HG02884 (cell line): ENCODE results near the gene MARCHF3.
"Not testable (repeated sequence)": the region's sequence is repeated elsewhere in the genome, so short reads cannot be mapped to it uniquely, and the experiment has no call there.

Source experiments
- ATAC-seq: cut with Tn5 transposase; IDR thresholded peaks from one replicate; pipeline ENCODE4 v1.9.1; 2021; ENCODE audit warnings: mild to moderate bottlenecking, moderate library complexity; ENCODE audit not compliant: unreplicated experiment

The MARCHF3 gene

DNA sequence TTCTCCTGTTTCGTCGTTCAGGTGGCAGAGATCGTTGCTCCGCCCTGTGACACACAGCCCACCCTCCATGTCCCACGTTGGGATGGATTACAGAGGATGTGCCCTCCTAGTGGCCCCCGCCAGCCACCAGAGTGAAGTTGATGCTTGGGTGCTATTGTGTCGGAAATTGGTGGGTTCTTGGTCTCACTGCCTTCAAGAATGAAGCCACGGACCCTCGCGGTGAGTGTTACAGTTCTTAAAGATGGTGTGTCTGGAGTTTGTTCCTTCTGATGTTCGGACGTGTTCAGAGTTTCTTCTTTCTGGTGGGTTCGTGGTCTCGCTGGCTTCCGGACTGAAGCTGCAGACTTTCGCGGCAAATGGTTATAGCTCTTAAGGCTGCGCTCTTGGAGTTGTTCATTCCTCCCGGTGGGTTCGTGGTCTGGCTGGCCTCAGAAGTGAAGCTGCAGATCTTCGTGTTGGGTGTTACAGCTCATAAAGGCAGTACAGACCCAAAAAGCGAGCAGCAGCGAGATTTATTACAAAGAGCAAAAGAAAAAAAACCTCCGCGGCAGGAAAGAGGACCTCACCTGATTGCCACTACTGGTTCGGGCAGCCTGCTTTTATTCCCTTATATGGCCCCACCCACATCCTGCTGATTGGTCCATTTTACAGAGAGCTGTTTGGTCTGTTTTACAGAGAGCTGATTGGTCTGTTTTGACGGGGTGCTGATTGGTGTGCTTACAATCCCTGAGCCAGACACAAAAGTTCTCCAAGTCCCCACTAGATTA lies 176.6 kb downstream of the MARCHF3 start:
- ATAC-seq: not testable (repeated sequence)

DNA sequence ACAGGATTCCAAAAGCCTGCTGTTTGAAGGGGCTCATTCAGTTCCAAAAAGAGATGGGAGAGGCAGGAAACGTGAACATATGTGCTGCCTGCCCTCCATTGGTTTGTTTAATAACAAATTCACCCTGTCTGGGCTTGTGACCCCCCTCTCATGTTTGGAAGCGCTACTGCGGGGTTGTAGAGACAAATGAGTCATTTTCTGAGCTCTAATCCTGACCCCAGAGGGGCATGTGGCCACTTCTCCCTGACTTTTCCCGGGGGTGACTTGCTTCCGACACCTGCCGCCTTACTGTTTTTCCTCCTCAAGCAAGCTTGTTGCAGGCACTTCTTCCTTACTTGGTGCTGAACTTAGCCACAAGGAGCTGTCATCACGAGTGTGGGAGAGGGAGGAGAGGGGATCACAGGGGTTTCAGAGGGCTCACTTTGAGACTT lies 177.5 kb downstream of the MARCHF3 start:
- ATAC-seq: no peak

DNA sequence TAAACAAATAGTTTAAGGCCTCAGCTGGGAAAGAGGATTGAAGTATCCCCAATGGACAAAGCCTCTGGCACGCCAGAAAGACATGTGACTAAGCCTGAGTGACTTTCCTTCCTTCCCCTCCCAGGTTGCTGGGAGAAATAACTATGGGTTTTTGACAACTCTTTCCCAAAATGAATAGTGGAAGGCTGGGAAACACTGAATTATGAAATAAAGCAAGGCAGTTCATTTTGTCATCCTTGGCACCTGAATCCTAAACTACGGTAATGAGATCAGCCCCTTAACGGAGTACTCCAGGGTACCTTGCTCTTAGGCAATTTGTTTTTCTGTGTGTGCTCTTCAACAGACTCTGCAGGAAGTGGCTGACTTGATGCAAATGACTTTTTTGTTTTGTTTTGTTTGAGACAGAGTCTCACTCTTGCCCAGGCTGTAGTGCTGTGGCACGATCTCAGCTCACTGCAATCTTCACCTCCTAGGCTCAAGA lies 178.2 kb downstream of the MARCHF3 start:
- peak; percentile 74 for ATAC-seq

DNA sequence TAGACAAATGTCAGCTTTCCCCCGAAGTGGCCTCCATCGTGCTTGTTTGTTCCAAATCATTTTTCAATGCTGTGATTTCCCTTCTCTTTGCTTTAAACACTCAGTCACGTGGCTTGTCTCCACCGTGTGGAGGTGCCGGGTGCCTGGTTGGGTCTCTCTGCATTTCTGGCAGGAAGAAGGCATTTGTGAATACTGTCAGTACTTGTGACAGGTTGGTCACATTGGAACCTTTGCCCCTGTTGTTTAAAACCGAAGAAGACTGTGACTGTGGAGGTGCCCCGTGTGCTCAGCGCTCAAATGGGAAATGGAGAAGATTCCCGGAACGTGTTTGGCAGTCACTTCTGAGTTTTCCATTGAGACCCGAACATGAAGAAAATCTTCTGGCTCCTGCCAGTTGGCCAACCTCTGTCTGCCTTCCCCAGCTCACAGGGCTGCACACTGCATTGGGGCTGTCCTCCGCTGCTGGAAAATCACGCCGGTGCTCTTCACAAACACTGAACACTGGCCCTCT lies 178.8 kb downstream of the MARCHF3 start:
- ATAC-seq: no peak

DNA sequence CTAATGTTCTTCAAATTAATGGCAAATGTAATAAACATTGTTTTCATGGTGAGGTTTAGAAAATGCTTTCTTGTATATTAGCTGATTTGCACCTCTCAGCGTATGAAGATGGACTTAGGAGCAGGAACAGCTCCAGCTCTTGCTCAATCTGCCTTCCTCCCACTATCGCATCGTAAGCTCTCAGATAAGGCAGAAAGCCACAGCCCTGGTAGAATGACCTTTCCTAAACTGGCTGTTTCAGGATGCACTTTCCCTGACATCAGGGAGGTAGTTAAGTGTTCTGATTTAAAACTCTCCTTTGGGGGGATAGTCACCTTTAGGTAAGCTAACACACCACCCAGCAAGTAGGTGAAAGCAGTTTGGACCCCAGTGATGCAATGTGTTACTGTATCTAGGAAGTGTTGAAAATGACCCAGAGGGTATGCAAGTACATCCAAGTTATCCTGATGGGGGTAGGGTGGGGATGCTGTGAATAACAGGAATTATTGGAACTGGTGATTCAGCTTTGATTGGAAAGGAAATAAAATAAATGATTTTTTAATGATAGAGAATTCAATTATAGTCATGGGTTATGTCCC lies 181.2 kb downstream of the MARCHF3 start:
- ATAC-seq: no peak

DNA sequence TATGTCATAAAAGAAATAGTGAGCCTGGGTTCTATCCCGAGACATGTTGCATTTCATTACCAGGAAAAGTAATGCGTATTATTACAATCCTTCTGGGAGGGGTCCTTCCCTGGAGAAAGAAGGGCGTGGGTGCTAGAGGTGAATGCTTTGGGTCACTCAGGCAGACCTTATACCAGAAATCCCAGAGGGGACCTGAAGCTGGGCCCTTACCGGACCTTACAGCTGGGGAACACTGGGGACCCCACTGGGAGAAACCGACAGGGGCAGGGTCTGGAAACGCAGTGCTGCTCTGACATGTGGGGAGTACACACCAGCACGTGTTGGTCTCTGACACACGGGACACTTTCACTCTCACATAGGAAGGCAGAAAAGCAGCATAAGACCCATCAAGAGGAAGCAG lies 182.1 kb downstream of the MARCHF3 start:
- no peak for ATAC-seq

DNA sequence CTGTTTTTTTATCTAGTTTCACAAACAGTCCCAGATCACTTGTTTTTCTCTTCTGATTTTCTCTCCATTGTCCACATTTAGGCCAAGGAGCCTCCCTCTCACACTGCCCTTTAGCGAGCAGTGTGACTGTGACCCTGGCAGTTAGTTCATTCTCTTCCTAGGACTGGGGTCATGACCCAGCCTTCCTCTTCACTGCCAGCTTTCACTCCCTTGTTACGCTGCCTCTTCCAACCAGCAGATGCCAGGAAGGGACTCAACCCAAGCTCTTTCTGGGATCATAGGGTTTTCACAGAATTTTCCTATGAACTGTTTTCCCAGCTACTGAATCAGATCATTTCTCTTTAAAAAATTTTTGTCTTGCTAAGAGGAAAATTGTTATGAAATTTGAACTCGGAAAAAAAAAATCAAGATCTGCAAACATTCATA lies 182.5 kb downstream of the MARCHF3 start:
- ATAC-seq: no peak

DNA sequence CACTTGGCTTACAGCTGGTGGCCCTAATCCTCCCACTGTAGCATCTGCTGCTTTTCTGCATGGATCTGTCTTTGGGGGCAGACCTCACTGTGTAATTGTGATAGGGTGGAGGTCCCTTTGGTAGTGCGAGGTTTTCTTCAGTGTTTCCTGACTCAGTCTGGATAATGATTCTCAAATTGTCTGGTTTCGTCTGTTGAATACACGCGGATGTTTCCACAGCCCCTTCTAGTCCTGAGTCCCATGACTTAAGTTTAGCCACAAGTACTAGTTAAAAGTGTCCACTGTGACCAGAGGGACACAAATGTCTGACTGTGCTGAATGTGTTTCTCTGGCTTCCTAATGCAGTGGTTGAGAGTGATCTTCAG lies 182.9 kb downstream of the MARCHF3 start:
- ATAC-seq: no peak

DNA sequence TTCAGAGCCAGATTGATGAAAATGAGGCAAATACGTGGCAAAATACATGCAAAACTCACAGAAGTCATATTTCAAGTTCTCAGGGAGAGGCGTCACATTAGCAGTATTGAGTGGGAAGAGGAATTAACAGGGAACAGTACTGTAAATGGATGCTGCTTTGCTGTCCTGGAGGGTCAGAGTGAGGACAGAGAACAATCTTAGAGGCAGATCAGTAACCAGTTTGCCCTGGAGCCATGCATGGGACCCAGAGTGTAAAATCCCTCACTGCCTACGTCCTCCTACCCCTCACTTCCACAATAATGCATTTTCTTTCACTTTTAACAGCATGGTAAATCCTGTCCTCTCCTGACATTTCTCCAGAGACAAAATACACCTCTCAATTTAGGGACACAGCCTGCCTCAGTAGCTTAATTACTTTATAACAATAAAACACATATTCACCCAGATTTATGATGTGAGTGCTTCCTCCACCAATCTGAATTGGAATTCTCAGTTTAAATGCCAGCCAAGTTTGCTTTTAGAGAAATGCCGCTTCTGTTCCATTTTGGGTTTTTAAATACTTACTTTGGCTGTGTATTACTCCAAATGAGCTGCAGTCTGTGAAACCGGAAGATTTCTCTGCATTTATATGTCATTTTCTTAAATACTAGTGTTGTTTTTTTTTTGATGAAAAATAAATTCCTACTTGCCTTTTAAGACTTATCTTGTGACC lies 183.5 kb downstream of the MARCHF3 start:
- ATAC-seq: no peak

DNA sequence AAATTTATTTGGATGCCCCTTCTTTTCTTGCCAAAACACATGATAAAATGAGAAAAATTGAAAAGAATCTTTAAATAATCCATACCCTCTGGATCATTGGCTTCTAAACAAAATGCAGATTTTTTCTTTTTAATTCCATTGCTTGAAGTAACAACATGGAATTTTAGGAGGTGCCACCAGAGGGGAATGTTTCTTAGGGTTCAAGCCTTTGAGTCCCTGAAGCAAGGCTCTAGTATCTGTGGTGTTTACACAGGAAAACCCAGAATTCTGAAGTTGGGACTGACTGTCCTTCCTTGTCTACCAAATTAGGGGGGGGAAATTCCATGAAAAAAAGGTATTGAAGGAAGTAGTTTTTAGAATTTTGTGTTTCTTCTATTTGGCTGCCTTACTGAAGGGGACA lies 184.0 kb downstream of the MARCHF3 start:
- ATAC-seq: no peak

DNA sequence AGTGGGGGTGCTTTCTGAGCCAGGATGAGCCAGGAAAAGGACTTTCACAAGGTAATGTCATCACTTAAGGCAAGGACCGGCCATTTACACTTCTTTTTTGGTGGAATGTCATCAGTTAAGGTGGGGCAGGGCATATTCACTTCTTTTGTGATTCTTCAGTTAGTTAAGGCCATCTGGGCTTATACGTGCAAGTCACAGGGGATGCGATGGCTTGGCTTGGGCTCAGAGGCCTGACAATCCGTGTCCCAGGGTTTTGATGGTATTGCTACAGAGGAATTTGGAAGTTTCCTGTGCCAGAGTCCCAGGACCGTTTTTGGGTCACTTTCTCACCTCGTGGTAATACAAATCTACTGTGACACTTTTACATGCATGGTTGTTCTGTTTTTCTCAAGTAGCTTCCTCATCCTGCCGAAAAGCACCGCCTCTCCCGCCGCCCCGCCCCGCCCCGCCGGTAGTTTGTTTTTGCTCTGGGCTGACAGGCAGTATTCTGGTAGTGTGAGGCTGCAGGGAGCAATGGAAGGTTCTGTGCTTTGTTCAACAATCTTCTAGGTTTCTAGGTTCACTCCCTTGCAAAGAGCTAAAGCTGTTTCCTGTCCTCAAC lies 184.8 kb downstream of the MARCHF3 start:
- ATAC-seq: peak; percentile 95

DNA sequence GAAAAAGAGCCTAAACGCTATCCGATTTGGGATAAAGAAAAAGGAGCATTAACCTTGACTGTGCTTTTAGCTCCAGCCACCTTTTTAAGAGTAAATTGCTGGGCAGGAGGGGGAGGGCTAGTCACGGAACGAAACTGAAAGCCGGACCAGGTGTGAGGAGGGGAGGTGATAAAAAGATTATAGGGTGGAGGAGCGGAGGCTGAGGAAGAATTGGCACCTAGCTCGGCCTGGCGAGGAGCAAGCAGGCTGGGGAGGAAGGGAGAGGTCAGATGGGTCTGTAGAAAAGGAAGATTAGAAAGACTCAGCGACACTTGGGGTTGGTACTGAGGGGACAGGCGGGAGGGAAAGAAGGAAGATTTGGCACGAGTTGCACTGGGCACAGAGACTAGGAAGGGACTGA lies 187.0 kb downstream of the MARCHF3 start:
- not testable (repeated sequence) for ATAC-seq

DNA sequence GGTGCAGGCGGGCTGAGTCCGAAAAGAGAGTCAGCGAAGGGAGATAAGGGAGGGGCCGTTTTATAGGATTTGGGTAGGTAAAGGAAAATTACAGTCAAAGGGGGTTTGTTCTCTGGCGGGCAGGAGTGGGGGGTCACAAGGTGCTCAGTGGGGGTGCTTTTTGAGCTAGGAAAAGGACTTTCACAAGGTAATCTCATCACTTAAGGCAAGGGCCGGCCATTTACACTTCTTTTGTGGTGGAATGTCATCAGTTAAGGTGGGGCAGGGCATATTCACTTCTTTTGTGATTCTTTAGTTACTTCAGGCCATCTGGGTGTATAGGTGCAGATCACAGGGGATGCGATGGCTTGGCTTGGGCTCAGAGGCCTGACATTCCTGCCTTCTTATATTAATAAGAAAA lies 191.0 kb downstream of the MARCHF3 start:
- ATAC-seq: not testable (repeated sequence)

DNA sequence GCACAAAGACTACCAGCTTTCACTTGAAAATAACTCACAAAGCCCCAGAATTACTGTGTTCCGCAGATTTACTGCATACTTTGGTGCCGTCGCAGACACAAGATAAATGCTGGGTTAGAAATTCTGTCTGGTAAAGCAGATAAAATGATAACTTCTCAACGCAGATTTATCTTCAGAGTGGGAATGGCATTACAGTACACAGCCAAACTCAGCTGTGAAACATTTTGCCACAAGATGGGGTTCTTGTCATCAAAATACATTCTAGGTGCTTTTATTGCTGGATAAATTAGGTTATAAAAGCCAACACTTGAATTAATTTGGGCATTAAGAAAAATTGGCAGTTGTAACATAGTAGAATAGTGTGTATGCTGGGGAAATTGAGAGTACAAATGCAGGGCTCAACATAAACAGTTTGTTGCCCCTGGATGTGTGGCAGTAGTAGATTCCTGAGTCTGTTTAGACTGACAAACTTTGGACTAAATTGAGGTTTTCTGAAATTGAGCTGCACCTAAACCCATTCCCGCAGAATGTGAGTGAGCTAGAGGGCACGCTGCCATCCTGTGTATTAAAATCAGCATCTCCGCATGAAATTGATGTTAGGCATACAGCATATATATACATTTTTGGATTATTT lies 192.3 kb downstream of the MARCHF3 start:
- ATAC-seq: no peak

DNA sequence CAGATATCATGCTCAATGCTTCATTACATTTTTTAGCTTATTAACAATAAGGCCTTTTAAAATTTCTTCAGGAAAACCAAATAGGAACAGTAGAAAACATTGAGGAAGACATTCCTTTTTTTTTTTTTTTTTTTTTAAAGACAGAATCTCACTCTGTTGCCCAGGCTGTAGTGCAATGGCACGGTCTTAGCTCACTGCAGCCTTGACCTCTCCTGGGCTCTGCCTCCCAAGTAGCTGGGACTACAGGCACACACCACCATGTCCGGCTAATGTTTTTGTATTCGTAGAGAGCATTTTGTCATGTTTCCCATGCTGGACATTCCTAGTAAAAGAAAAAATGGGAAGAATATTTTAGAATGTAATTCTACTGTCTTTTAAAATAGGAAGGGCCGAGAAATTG lies 193.1 kb downstream of the MARCHF3 start:
- no peak for ATAC-seq

DNA sequence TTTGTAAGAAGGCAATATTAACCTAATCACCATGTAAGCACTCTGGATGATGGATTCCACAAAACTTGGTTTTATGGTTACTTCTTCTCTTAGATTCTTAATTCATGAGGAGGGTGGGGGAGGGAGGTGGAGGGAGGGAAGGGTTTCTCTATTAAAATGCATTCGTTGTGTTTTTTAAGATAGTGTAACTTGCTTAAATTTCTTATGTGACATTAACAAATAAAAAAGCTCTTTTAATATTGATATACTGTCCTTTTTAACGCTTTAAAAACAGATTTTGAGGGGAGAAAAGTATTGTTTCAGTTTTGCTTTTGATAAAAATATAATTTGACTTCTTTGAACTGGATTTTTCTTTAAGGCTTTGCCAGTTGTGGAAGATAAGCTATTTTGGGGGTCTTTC lies 193.6 kb downstream of the MARCHF3 start:
- ATAC-seq: no peak

DNA sequence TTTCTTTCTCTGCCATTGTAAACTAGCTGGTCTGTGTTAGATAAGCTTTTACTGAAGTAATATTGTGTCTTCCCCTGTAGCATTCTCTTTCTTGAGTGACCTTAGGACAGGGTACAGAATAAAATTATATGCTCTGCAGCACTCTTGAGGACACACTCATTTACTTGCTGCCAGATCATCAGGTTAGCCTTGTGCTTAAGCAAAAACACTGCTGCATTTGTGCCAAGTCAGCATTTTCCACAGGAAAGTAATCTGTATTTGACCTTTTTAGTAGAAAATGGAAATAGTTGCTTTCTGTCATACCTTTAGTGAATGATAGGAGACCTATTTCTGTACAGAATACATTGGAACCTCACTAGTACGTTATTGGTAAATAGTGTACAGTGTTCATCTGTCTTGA lies 199.2 kb downstream of the MARCHF3 start:
- no peak for ATAC-seq

DNA sequence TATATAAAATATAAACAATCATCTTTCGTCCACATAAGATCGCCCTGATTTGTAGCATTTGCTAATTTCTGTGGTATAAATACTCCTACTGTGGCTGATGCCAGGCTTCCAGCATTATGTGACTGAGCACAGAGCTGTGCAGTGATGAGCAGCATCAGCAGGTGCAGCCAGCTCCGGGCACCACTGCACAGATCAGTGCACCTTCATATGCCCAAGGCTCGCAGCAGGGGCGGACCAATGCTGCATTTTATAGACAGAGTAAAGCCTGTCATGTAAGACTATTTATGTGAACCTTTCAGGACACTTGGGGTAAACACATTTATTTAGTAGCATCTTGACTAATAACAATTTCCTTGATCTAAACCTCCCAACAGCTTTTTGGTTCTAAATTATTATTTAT lies 200.3 kb downstream of the MARCHF3 start:
- no peak for ATAC-seq

DNA sequence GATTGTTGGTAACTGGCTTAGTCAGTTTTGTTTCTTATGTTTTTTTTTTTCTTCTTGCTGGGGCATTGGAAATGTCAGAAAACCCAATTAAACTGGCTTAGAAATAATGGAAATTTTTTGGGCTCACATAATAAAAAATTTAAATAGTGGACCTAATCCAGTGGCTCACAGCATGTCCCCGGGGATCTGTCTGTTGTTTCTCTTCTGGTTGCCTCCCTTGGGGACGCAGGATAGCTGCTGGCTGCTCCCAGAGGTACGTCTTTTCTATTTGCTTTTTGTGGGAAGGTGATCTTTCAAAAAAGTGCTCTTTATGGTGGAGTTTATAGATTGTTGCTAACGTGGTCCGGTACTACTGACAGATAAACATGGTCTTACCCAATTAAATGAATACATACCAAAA lies 201.3 kb downstream of the MARCHF3 start:
- no peak for ATAC-seq

DNA sequence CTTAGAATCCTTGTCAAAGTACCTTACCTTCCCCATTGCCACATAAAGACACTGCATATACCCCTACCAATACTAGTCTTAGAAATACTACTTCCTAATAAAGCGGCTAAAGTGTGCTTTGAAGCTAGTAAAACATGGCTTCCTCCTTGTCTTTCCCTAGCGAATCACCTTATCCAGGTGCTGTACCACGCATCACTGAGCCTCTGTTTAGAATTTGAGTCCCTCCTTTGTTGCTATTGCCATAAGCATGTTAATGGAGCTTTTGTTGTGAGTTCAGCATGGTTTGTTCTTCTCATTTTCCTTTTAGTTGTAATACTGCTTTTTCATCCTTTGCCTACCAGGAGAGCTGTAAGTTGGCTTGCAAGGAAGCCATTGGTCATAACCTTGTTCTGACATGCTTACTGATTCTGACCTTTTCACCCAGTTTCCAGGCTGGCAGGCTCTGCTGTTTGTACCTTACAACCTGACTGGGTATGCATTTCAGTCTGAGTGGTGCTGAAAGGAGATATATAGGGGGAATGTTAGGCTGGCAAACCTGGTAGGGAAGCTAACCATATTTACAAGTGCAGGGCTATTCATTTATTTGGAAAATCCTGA lies 203.6 kb downstream of the MARCHF3 start:
- ATAC-seq: no peak

DNA sequence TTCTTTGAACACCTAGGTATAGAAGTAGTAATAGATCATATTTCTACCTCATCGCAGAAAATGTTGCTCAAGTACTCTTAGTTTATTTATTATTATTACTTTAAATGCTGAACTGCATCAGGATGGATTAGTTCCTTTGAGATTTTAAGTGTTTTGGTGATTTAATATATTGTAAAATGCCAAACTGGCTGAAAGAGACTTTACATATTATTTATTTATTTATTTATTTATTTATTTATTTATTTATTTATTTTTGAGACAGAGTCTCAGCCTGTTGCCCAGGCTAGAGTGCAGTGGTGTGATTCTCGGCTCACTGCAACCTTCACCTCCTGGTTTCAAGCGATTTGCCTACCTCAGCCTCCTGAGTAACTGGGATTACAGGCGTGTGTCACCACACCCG lies 211.1 kb downstream of the MARCHF3 start:
- no peak for ATAC-seq
